Fibroblast of lung (primary cell): ENCODE measurements around the gene TFB2M.

Experiments used
- CTCF ChIP-seq, 2 donors: IDR thresholded peaks in 1 of 2; conservative IDR thresholded peaks in 1 of 2; 1 replicate in 1 of 2; 2 replicates in 1 of 2; pipeline ENCODE4 v1.5.1; 2011 to 2012; ENCODE audit warnings: low read length in 2 of 2, control low read depth in 1 of 2, inconsistent platforms in 1 of 2, low read depth in 1 of 2, mild to moderate bottlenecking in 1 of 2
- EZH2 ChIP-seq: IDR thresholded peaks from 2 replicates; pipeline ENCODE4 v1.5.1; 2012; ENCODE audit warnings: low read length, control low read depth, mild to moderate bottlenecking; ENCODE audit errors: missing control alignments

GRCh38 chr1:246587606-246588005 lies 21.5 kb upstream of the TFB2M start:
- TF ChIP-seq EZH2: no peak
- no peak for TF ChIP-seq CTCF (conservative IDR thresholded peaks at IDR 0.05 in 1 of 2, IDR thresholded peaks at IDR 0.05 in 1 of 2; ENCODE audit: low read depth in 1 of 2, low read length in 2 of 2)
